GM06990 (cell line): ENCODE data around the gene GTPBP4.

Experiments used
- DNase-seq: peaks from one replicate; pipeline ENCODE4 v3.0.0-alpha.2; 2011; ENCODE audit not compliant: insufficient read length; ENCODE audit errors: extremely low read depth
- H3K27me3 ChIP-seq: replicated peaks from 2 replicates; pipeline ENCODE4 v1.6.0; 2011; ENCODE audit warnings: low read length; ENCODE audit not compliant: control insufficient read depth, insufficient read depth
- H3K36me3 ChIP-seq: 2 replicates; pipeline ENCODE4 v1.5.1; 2011; ENCODE audit warnings: low read length; ENCODE audit not compliant: control insufficient read depth, insufficient read depth
- H3K4me3 ChIP-seq: replicated peaks from 2 replicates; pipeline ENCODE4 v1.5.1; 2011; ENCODE audit warnings: low read depth, mild to moderate bottlenecking, control low read depth, low read length
- CTCF ChIP-seq: IDR thresholded peaks from 2 replicates; pipeline ENCODE4 v1.5.1; 2011; ENCODE audit warnings: low read length, control low read depth, mild to moderate bottlenecking, inconsistent platforms; ENCODE audit not compliant: insufficient read depth, poor library complexity, severe bottlenecking

Gene GTPBP4

GRCh38 chr10:994836-995558 is 6.8 kb downstream of the GTPBP4 start:
- Histone ChIP-seq H3K27me3 (no peaks in the 10 kb centered on the region), H3K36me3 (peaks cover 27% of the 10 kb centered on the region), H3K4me3 (no peak overlapping the region)
- TF ChIP-seq CTCF, result no peak
- no peak for DNase-seq

GRCh38 chr10:995559-995926 is 7.3 kb downstream of the GTPBP4 start:
- H3K27me3 ChIP-seq, result no peaks in the 10 kb centered on the region
- H3K36me3 ChIP-seq, result peaks cover 29% of the 10 kb centered on the region
- H3K4me3 ChIP-seq, result no peak overlapping the region
- no peak for TF ChIP-seq CTCF
- DNase-seq, result no peak

- no peaks in the 10 kb centered on the region for H3K27me3 ChIP-seq
- H3K4me3 ChIP-seq, result no peak overlapping the region
- no peak for DNase-seq
- no peak for TF ChIP-seq CTCF
- H3K36me3 ChIP-seq, result peaks cover 28% of the 10 kb centered on the region
Measured at GRCh38 chr10:996031-996430, 7.8 kb downstream of the GTPBP4 start.

GRCh38 chr10:997266-998022 is 9.2 kb downstream of the GTPBP4 start:
- no peak overlapping the region for H3K4me3 ChIP-seq
- no peaks in the 10 kb centered on the region for H3K27me3 ChIP-seq
- DNase-seq, result no peak
- peaks cover 33% of the 10 kb centered on the region for H3K36me3 ChIP-seq
- no peak for TF ChIP-seq CTCF

GRCh38 chr10:1002425-1003006 is 14.3 kb downstream of the GTPBP4 start:
- Histone ChIP-seq H3K4me3 (no peak overlapping the region), H3K27me3 (no peaks in the 10 kb centered on the region), H3K36me3 (peaks cover 48% of the 10 kb centered on the region)
- TF ChIP-seq CTCF, result no peak
- DNase-seq, result no peak
